Spinal cord (tissue), 10 donors: ENCODE data around the gene AIG1. TPM values are rescaled to one million over a fixed set of nuclear protein-coding genes. Genes with fewer than 3 reads are reported as not detected.

Experiments used
- DNase-seq, 6 donors: peaks; one replicate each; pipeline versions ENCODE4 v3.0.0 to v3.0.0-alpha.2; 2013 to 2015; ENCODE audit warnings: low spot score in 6 of 6, low read depth in 4 of 6
- H3K27ac ChIP-seq: one replicate; pipeline ENCODE4 v1.5.1; 2013; ENCODE audit warnings: low read depth, low read length, control low read depth
- H3K27me3 ChIP-seq: one replicate; pipeline ENCODE4 v1.6.1; 2013; ENCODE audit warnings: low read length; ENCODE audit not compliant: control insufficient read depth, insufficient read depth
- H3K36me3 ChIP-seq: one replicate; pipeline ENCODE4 v1.6.1; 2013; ENCODE audit warnings: low read length; ENCODE audit not compliant: control insufficient read depth, insufficient read depth
- H3K4me1 ChIP-seq: one replicate; pipeline ENCODE4 v1.6.1; 2013; ENCODE audit warnings: low read length; ENCODE audit not compliant: control insufficient read depth, insufficient read depth
- H3K4me3 ChIP-seq: one replicate; pipeline ENCODE4 v1.5.1; 2013; ENCODE audit warnings: low read depth, low read length, control low read depth
- H3K9me3 ChIP-seq: one replicate; pipeline ENCODE4 v1.6.1; 2013; ENCODE audit warnings: low read length; ENCODE audit not compliant: control insufficient read depth, insufficient read depth
- WGBS: methylation state at CpG from one replicate; pipeline ENCODE4 v1.1.5; 2013; ENCODE audit warnings: missing lambda C conversion rate; ENCODE audit not compliant: insufficient coverage; 5-methylcytosine and 5-hydroxymethylcytosine counted together
- polyA plus RNA-seq, 2 donors: library from polyadenylated mRNA; unstranded; fragments of 120-200 nt; gene quantifications; one replicate each; pipeline ENCODE4 v1.2.1, GENCODE V29; 2013; ENCODE audit not compliant: insufficient read length in 2 of 2
- total RNA-seq, 2 donors: library from RNA; depleted of rRNA in 1 of 2; stranded (reverse); fragments of 120-200 nt in 1 of 2; fragments of >200 nt in 1 of 2; gene quantifications; one replicate each; pipeline versions ENCODE4 v1.2.3 to v1.2.4, GENCODE V29; 2013 to 2014
- donor health status: healthy.

Gene AIG1
- total and polyA plus RNA-seq, 4 donors: 56.5 to 72.6 (median 70.3) TPM

- no peaks in the 10 kb centered on the region for H3K27me3 ChIP-seq
- H3K27ac ChIP-seq: no peak overlapping the region
- DNase-seq: no peak
- no peaks in the 10 kb centered on the region for H3K9me3 ChIP-seq
- WGBS: no CpG with 5 or more reads among the region's 3 CpGs
- H3K36me3 ChIP-seq: no peaks in the 10 kb centered on the region
- H3K4me3 ChIP-seq: no peak overlapping the region
- H3K4me1 ChIP-seq: no peaks in the 10 kb centered on the region
Observed at GRCh38 chr6:143329323-143329722, 268.6 kb downstream of the AIG1 start.

- no CpG with 5 or more reads among the region's 2 CpGs for WGBS
- no peak overlapping the region for H3K27ac ChIP-seq
- no peaks in the 10 kb centered on the region for H3K36me3 ChIP-seq
- no peaks in the 10 kb centered on the region for H3K9me3 ChIP-seq
- H3K4me1 ChIP-seq: no peaks in the 10 kb centered on the region
- no peaks in the 10 kb centered on the region for H3K27me3 ChIP-seq
- H3K4me3 ChIP-seq: no peak overlapping the region
- no peak for DNase-seq
Observed at GRCh38 chr6:143331362-143331761, 270.7 kb downstream of the AIG1 start.

GRCh38 chr6:143332153-143332845 lies 271.6 kb downstream of the AIG1 start:
- WGBS: no CpG with 5 or more reads among the region's 1 CpG
- Histone ChIP-seq H3K36me3 (no peaks in the 10 kb centered on the region), H3K9me3 (no peaks in the 10 kb centered on the region), H3K27ac (no peak overlapping the region), H3K27me3 (no peaks in the 10 kb centered on the region), H3K4me1 (no peaks in the 10 kb centered on the region), H3K4me3 (no peak overlapping the region)
- no peak for DNase-seq

- Histone ChIP-seq H3K36me3 (peaks cover 2% of the 10 kb centered on the region), H3K4me1 (no peaks in the 10 kb centered on the region), H3K4me3 (no peak overlapping the region), H3K27me3 (no peaks in the 10 kb centered on the region), H3K27ac (no peak overlapping the region), H3K9me3 (no peaks in the 10 kb centered on the region)
- WGBS: 89% methylated on average over 2 of the region's 2 CpGs
- no peak for DNase-seq
Observed at GRCh38 chr6:143333081-143333480, 272.4 kb downstream of the AIG1 start.

- Histone ChIP-seq H3K27ac (no peak overlapping the region), H3K36me3 (peaks cover 2% of the 10 kb centered on the region), H3K4me1 (no peaks in the 10 kb centered on the region), H3K4me3 (no peak overlapping the region), H3K27me3 (no peaks in the 10 kb centered on the region), H3K9me3 (no peaks in the 10 kb centered on the region)
- DNase-seq: peak in 3 of 6 donors; percentile 22 to 74 (median 63)
- WGBS: 64% methylated on average over 3 of the region's 7 CpGs
Observed at GRCh38 chr6:143333749-143334520, 273.2 kb downstream of the AIG1 start.

- Histone ChIP-seq H3K27ac (no peak overlapping the region), H3K9me3 (no peaks in the 10 kb centered on the region), H3K36me3 (peaks cover 2% of the 10 kb centered on the region), H3K27me3 (no peaks in the 10 kb centered on the region), H3K4me1 (no peaks in the 10 kb centered on the region), H3K4me3 (no peak overlapping the region)
- WGBS: no CpG with 5 or more reads among the region's 2 CpGs
- no peak for DNase-seq
Observed at GRCh38 chr6:143335865-143336264, 275.2 kb downstream of the AIG1 start.

- Histone ChIP-seq H3K27ac (no peak overlapping the region), H3K9me3 (no peaks in the 10 kb centered on the region), H3K4me3 (no peak overlapping the region), H3K27me3 (no peaks in the 10 kb centered on the region), H3K36me3 (peaks cover 2% of the 10 kb centered on the region), H3K4me1 (no peaks in the 10 kb centered on the region)
- DNase-seq: no peak
- 89% methylated on average over 2 of the region's 4 CpGs for WGBS
Observed at GRCh38 chr6:143336446-143337152, 275.9 kb downstream of the AIG1 start.

GRCh38 chr6:143337201-143337949 lies 276.7 kb downstream of the AIG1 start:
- Histone ChIP-seq H3K9me3 (no peaks in the 10 kb centered on the region), H3K4me3 (no peak overlapping the region), H3K27ac (no peak overlapping the region), H3K36me3 (peaks cover 2% of the 10 kb centered on the region), H3K4me1 (no peaks in the 10 kb centered on the region), H3K27me3 (no peaks in the 10 kb centered on the region)
- DNase-seq: no peak
- WGBS: 76% methylated on average over 11 of the region's 17 CpGs

- Histone ChIP-seq H3K27ac (no peak overlapping the region), H3K9me3 (no peaks in the 10 kb centered on the region), H3K4me1 (no peaks in the 10 kb centered on the region), H3K36me3 (peaks cover 2% of the 10 kb centered on the region), H3K4me3 (no peak overlapping the region), H3K27me3 (no peaks in the 10 kb centered on the region)
- no peak for DNase-seq
Observed at GRCh38 chr6:143339223-143339622, 278.5 kb downstream of the AIG1 start.
